Measurements from ENCODE around the gene ANOS1. TPM values are rescaled to one million over a fixed set of nuclear protein-coding genes. Genes with fewer than 3 reads are reported as not detected.

ANOS1 gene, protein sequence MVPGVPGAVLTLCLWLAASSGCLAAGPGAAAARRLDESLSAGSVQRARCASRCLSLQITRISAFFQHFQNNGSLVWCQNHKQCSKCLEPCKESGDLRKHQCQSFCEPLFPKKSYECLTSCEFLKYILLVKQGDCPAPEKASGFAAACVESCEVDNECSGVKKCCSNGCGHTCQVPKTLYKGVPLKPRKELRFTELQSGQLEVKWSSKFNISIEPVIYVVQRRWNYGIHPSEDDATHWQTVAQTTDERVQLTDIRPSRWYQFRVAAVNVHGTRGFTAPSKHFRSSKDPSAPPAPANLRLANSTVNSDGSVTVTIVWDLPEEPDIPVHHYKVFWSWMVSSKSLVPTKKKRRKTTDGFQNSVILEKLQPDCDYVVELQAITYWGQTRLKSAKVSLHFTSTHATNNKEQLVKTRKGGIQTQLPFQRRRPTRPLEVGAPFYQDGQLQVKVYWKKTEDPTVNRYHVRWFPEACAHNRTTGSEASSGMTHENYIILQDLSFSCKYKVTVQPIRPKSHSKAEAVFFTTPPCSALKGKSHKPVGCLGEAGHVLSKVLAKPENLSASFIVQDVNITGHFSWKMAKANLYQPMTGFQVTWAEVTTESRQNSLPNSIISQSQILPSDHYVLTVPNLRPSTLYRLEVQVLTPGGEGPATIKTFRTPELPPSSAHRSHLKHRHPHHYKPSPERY
- total RNA-seq (2021; fragmentation: NEBNext Ultra II Directional; extraction: Animal tissue kit (Norgen Biotek cat#: 25700)) (57.8 and 59.0 TPM in 2 replicates), polyA plus RNA-seq (2011; rRNA removed) (20.6 and 34.4 TPM in 2 replicates), polyA minus RNA-seq (2011; rRNA and poly(A)+ RNA removed) (89.8 and 138 TPM in 2 replicates)
- polyA plus RNA-seq (2011; cell fraction: cytosol; rRNA removed): 29.0 TPM
- 39.7 TPM for polyA plus RNA-seq (2011; cell fraction: nucleus; rRNA removed)
- 26.4 to 40.0 TPM (median 32.5 TPM) in 4 replicates for polyA plus RNA-seq (2012, experiment 1 of 2)
- 15.0 TPM for polyA plus RNA-seq (2012, experiment 2 of 2)
- 82.8 TPM for polyA plus RNA-seq (2013, experiment 1 of 2)
- polyA plus RNA-seq (2013, experiment 2 of 2): 89.3 TPM
- 31.1 TPM for polyA minus RNA-seq (2011; cell fraction: cytosol; rRNA and poly(A)+ RNA removed)
- polyA minus RNA-seq (2011; cell fraction: nucleus; rRNA and poly(A)+ RNA removed): 81.6 TPM
- long read RNA-seq, experiment 1, full-length matches to known transcripts: 6 of 61 reads
- long read RNA-seq, experiment 1, partial matches to known transcripts: 14 of 61 reads
- long read RNA-seq, experiment 1, other reads (novel, unspliced or antisense): 41 of 61 reads
- long read RNA-seq, experiment 2, partial matches to known transcripts: 0 of 4 reads
- long read RNA-seq, experiment 2, other reads (novel, unspliced or antisense): 4 of 4 reads

DNA sequence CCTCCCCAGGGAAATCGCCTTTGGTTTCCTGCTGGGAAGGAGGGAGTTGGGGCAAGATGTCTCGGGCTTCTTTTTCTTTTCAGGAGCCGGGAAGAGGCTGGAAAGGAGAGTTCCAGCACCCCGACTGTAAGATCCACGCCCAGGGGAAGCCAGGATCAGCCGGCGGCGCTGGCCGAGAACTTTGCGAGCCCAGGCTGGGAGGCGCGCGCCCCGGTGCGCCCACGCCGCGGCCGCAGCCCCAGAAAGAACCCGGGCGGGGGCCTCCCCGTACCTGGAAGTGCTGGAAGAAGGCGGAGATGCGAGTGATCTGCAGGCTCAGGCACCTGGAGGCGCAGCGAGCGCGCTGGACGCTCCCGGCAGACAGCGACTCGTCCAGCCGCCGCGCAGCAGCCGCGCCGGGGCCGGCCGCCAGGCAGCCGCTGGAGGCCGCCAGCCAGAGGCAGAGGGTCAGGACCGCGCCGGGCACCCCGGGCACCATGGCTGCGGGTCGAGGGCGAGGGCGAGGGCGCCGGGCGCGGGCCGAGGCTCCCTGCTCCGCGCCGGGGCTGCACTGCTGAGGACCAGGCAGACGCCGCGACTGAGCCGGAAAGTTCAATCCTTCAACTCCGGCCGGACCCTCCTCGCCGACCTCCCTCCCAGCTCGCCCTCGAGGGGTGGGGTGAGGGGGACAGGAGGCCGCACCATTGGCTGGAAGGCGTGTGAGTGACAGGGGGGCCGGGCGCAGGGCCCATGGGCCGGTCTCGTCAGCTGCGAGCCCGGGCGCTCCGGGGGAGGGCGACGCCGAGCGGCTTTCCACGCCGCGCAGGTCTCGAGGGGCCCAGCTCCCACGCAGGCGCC, at the start of gene ANOS1:
Gene ANOS1, minus strand, starts transcription at position 579 of the 837 bp plus-strand sequence. Its CDS starts 101 bp downstream, at position 478.
- Histone ChIP-seq H3K18ac (ENCODE audit: extremely low read depth, low read length) (peak within 1 kb of the TSS; percentile 32; the same call in 1 of the 2 replicates), H2AK5ac (ENCODE audit: low read depth, low read length) (no peak within 1 kb of the TSS), H3K23ac (ENCODE audit: insufficient read length) (no peak within 1 kb of the TSS), H3K9ac (replicated peaks in 1 of 4; ENCODE audit: extremely low read depth in 1 of 4, low read depth in 3 of 4, low read length in 3 of 4) (peak within 1 kb of the TSS; percentile 20 to 77 (median 52); a peak in 6 of 7 replicates), H3K4ac (replicated peaks; ENCODE audit: insufficient read length, low read depth, low read length) (no peak within 1 kb of the TSS), H4K5ac (ENCODE audit: insufficient read length, low read depth, low read length) (peak within 1 kb of the TSS; percentile 51), H3K79me2 (ENCODE audit: control insufficient read depth in 1 of 2, insufficient read depth in 2 of 2, low read length in 2 of 2) (peaks cover 3 to 50% of the 10 kb centered on the region in 2 experiments), H3K14ac (ENCODE audit: insufficient read length) (no peak within 1 kb of the TSS), H3K56ac (replicated peaks; ENCODE audit: insufficient read length, low read depth, low read length) (no peak within 1 kb of the TSS), H2BK12ac (ENCODE audit: low read depth, low read length) (no peak within 1 kb of the TSS), H2BK15ac (ENCODE audit: low read length) (no peak within 1 kb of the TSS), H4K91ac (replicated peaks; ENCODE audit: insufficient read length, low read length) (no peak within 1 kb of the TSS), H3K79me1 (ENCODE audit: low read depth, low read length) (no peaks in the 10 kb centered on the region), H4K8ac (ENCODE audit: extremely low read depth, insufficient read depth, low read length) (peak within 1 kb of the TSS; percentile 71; the same call in 1 of the 2 replicates), H3K27ac (ENCODE audit: low read depth, low read length) (no peak within 1 kb of the TSS), H3K4me1 (replicated peaks in 1 of 4; ENCODE audit: control insufficient read depth in 3 of 4, insufficient read depth in 4 of 4, low read length in 3 of 4) (peaks cover 4 to 22% (median 11%) of the 10 kb centered on the region in 4 experiments; a peak in 6 of 7 replicates), H2BK5ac (ENCODE audit: low read depth, low read length) (no peak within 1 kb of the TSS), H3K27me3 (replicated peaks in 1 of 4; ENCODE audit: control insufficient read depth in 3 of 4, extremely low read depth in 1 of 4, insufficient read depth in 3 of 4, low read length in 3 of 4) (no peaks in the 10 kb centered on the region; a peak in 1 of 7 replicates), H4K20me1 (replicated peaks in 1 of 2; ENCODE audit: control insufficient read depth in 1 of 2, insufficient read depth in 2 of 2, low read length in 2 of 2) (peaks cover 2 to 20% of the 10 kb centered on the region in 2 experiments), H3K9me3 (ENCODE audit: insufficient read depth in 2 of 2, low read depth in 1 of 2, low read length in 1 of 2) (no peaks in the 10 kb centered on the region), H2BK20ac (ENCODE audit: low read length) (0 out of 2 replicates have a peak within 1 kb of the TSS, but pooled peaks have one; percentile 21), H2BK120ac (replicated peaks; ENCODE audit: low read depth, low read length) (no peak within 1 kb of the TSS), H3K23me2 (ENCODE audit: low read depth, low read length) (peaks cover 4% of the 10 kb centered on the region; the same call in 1 of the 2 replicates), H3K36me3 (ENCODE audit: control insufficient read depth in 2 of 4, insufficient read depth in 4 of 4, low read length in 3 of 4) (peaks cover 0 to 5% (median 0%) of the 10 kb centered on the region in 4 experiments; a peak in 1 of 8 replicates), H2AFZ (ENCODE audit: low read length) (no peak within 1 kb of the TSS), H3K4me3 (ENCODE audit: extremely low read depth in 1 of 4, insufficient read depth in 2 of 4, low read depth in 3 of 4, low read length in 4 of 4) (peak within 1 kb of the TSS; percentile 67 to 85 (median 78)), H3K4me2 (ENCODE audit: insufficient read depth in 1 of 2, low read depth in 2 of 2, low read length in 2 of 2) (peak within 1 kb of the TSS; percentile 80 to 95)
- WGBS, 2 experiments (ENCODE audit: extremely low coverage in 1 of 2, insufficient coverage in 1 of 2, insufficient read length in 1 of 2, insufficient replicate concordance in 2 of 2, low coverage in 1 of 2, low lambda C conversion rate in 2 of 2, missing lambda C conversion rate in 1 of 2): 2% methylated on average over 12 of the region's 88 CpGs; no CpG with 5 or more reads in 1 of the 2 experiments
- FAIRE-seq: no peak
- DNase-seq (ENCODE audit: low read depth in 1 of 2, low spot score in 2 of 2): peak in 1 of 2 experiments; percentile 71
- POLR2A ChIA-PET (ENCODE audit: partially characterized antibody): no interaction called here
- CTCF ChIA-PET (ENCODE audit: partially characterized antibody): interaction anchor here (2.5 kb wide), 1 partner anchor 8 kb away, joined by 9 read pairs; no protein-coding TSS in a partner anchor
- 0 out of 3 replicates have a peak, but pooled peaks of 1 of the 2 experiments have one; percentile 38 for TF ChIP-seq POLR2A (IDR thresholded peaks at IDR 0.05; ENCODE audit: control extremely low read depth in 1 of 2, low read depth in 2 of 2, low read length in 2 of 2)
- TF ChIP-seq TAF1 (IDR thresholded peaks at IDR 0.05; ENCODE audit: low read depth, low read length): peak; percentile 76
- TF ChIP-seq SIN3A (conservative IDR thresholded peaks at IDR 0.05 in 1 of 2, IDR thresholded peaks at IDR 0.05 in 1 of 2; ENCODE audit: low read depth in 1 of 2, low read length in 2 of 2): 0 out of 4 replicates have a peak, but pooled peaks of 1 of the 2 experiments have one; percentile 9
- no peak for TF ChIP-seq SIRT6 (IDR thresholded peaks at IDR 0.05; ENCODE audit: low read length)
- no peak for TF ChIP-seq EZH2 (IDR thresholded peaks at IDR 0.05; ENCODE audit: low read depth, low read length, severe bottlenecking)
